PC-3 (cell line): ENCODE data around the gene IFI44L. TPM values are rescaled to one million over a fixed set of nuclear protein-coding genes. Genes with fewer than 3 reads are reported as not detected.

Experiments
- ATAC-seq: fragments of 200-7000 bp; cut with Tn5 transposase; 2 replicates; pipeline ENCODE4 v1.9.1; 2020; ENCODE audit warnings: mild to moderate bottlenecking, moderate library complexity
- BruUV-seq: library from RNA; stranded (reverse); fragments of 400-500 nt; replicated peaks from 2 replicates; lab custom pipeline; 2021; lab: Mats Ljungman, UMichigan
- CTCF ChIA-PET: fragments of 300-600 bp; sonication (Branson Sonifier 250); formaldehyde crosslinking; loops from one replicate; lab custom pipeline; 2022; ENCODE audit warnings: antibody characterized with exemption; lab: Charles Lee
- POLR2A ChIA-PET: fragments of 300-600 bp; sonication (Branson Sonifier 250); formaldehyde crosslinking; loops from one replicate; lab custom pipeline; 2022; ENCODE audit warnings: antibody characterized with exemption; ENCODE audit not compliant: unreplicated experiment; lab: Charles Lee
- DNase-seq: peaks from one replicate; pipeline ENCODE4 v3.0.0-alpha.2; 2015
- H2AFZ ChIP-seq: fragments of 300-600 bp; sonication (generic); 2 replicates; pipeline ENCODE4 v1.6.0; 2016; ENCODE audit warnings: antibody characterized with exemption, low read length
- H3F3A ChIP-seq: fragments of 300-600 bp; sonication (generic); one replicate; pipeline ENCODE4 v1.6.0; 2017; ENCODE audit warnings: antibody characterized with exemption, low read length, control low read depth, mild to moderate bottlenecking; ENCODE audit not compliant: unreplicated experiment
- H3K27ac ChIP-seq: fragments of 300-600 bp; sonication (generic); 2 replicates; pipeline ENCODE4 v1.5.1; 2016; ENCODE audit warnings: mild to moderate bottlenecking, low read length
- H3K27me3 ChIP-seq: fragments of 300-600 bp; sonication (generic); 2 replicates; pipeline ENCODE4 v1.6.1; 2016; ENCODE audit warnings: low read length, mixed read lengths
- H3K36me3 ChIP-seq: fragments of 300-600 bp; sonication (generic); 2 replicates; pipeline ENCODE4 v1.6.1; 2016; ENCODE audit warnings: low read depth, mixed run types, low read length, mixed read lengths
- H3K4me1 ChIP-seq: fragments of 300-600 bp; sonication (generic); 2 replicates; pipeline ENCODE4 v1.5.1; 2016; ENCODE audit warnings: low read length; ENCODE audit not compliant: insufficient read depth
- H3K4me2 ChIP-seq: fragments of 300-600 bp; sonication (generic); 2 replicates; pipeline ENCODE4 v1.6.0; 2016; ENCODE audit warnings: low read length
- H3K4me3 ChIP-seq: fragments of 300-600 bp; sonication (generic); 2 replicates; pipeline ENCODE4 v1.5.1; 2016; ENCODE audit warnings: mild to moderate bottlenecking, low read length, mixed read lengths
- H3K79me2 ChIP-seq: fragments of 300-600 bp; sonication (generic); 2 replicates; pipeline ENCODE4 v1.6.1; 2017; ENCODE audit warnings: low read length, mixed read lengths
- H3K9ac ChIP-seq: fragments of 300-600 bp; sonication (generic); 2 replicates; pipeline ENCODE4 v1.6.0; 2016; ENCODE audit warnings: mild to moderate bottlenecking, low read length
- H3K9me2 ChIP-seq: fragments of 300-600 bp; sonication (generic); replicated peaks from 2 replicates; pipeline ENCODE4 v1.6.1; 2016; ENCODE audit warnings: mixed run types, low read length, mixed read lengths
- H3K9me3 ChIP-seq: fragments of 300-600 bp; sonication (generic); 2 replicates; pipeline ENCODE4 v1.6.1; 2016; ENCODE audit warnings: low read length, mixed read lengths
- H4K20me1 ChIP-seq: fragments of 300-600 bp; sonication (generic); 2 replicates; pipeline ENCODE4 v1.6.1; 2016; ENCODE audit warnings: low read length, mixed read lengths
- CTCF ChIP-seq: fragments of 300-600 bp; sonication (generic); conservative IDR thresholded peaks from 2 replicates; pipeline ENCODE4 v1.5.1; 2017; ENCODE audit warnings: antibody characterized with exemption, low read depth, mild to moderate bottlenecking, low read length
- EZH2 ChIP-seq: fragments of 300-600 bp; sonication (generic); IDR thresholded peaks from one replicate; pipeline ENCODE4 v1.6.1; 2017; ENCODE audit warnings: antibody characterized with exemption, mild to moderate bottlenecking, low read length; ENCODE audit not compliant: unreplicated experiment
- EZH2phosphoT487 ChIP-seq: fragments of 300-600 bp; sonication (generic); IDR thresholded peaks from 2 replicates; pipeline ENCODE4 v1.6.1; 2018; ENCODE audit warnings: mild to moderate bottlenecking, antibody characterized with exemption, low read length, borderline replicate concordance
- intact Hi-C: fragments of 100-400 bp; cut with micrococcal nuclease; formaldehyde crosslinking; loops from 2 replicates; pipeline ENCODE4 v1.9.0; 2023
- total RNA-seq: library from RNA; depleted of rRNA; stranded (reverse); fragments of >200 nt; gene quantifications from 2 replicates; pipeline ENCODE4 v1.2.3, GENCODE V29; 2014

IFI44L gene
- total RNA-seq, 1 experiment from 2014 or later, result 5.5 TPM

DNA sequence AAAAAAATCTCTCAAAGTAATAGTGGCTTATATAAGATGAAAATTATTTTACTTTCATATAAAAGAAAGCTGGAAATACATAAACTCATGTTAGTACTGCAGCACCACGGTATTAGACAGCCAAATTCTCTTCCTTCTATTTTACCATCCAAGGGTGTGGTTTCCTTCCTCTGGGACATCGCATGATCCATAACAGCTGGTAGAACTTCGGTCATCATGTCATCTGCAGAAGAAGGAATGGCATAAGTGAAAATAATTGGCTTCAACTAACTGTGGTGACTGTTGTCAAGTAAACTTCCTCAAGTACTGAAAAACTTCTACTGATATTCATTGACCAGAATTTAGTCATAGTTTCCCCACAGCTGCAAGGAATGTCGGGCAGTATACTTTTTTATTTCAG, 28.3 kb upstream of the IFI44L start:
- no peak overlapping the region for H3K9ac ChIP-seq
- TF ChIP-seq EZH2phosphoT487 (no peak), EZH2 (no peak), CTCF (no peak)
- POLR2A ChIA-PET, result no interaction called here
- H3F3A ChIP-seq, result no peaks in the 10 kb centered on the region
- no peaks in the 10 kb centered on the region for H3K4me1 ChIP-seq
- H3K27me3 ChIP-seq, result no peaks in the 10 kb centered on the region
- H3K4me2 ChIP-seq, result no peak overlapping the region
- no peak overlapping the region for H3K27ac ChIP-seq
- no peak for DNase-seq
- no peaks in the 10 kb centered on the region for H4K20me1 ChIP-seq
- peaks cover 8% of the 10 kb centered on the region for H3K9me3 ChIP-seq
- H3K4me3 ChIP-seq, result no peak overlapping the region
- no peak overlapping the region for H2AFZ ChIP-seq
- no TSS peak for BruUV-seq
- H3K79me2 ChIP-seq, result no peaks in the 10 kb centered on the region
- ATAC-seq, result no peak
- no peaks in the 10 kb centered on the region for H3K9me2 ChIP-seq
- CTCF ChIA-PET, result no interaction called here
- intact Hi-C loops, result no loop called here
- no peaks in the 10 kb centered on the region for H3K36me3 ChIP-seq

DNA sequence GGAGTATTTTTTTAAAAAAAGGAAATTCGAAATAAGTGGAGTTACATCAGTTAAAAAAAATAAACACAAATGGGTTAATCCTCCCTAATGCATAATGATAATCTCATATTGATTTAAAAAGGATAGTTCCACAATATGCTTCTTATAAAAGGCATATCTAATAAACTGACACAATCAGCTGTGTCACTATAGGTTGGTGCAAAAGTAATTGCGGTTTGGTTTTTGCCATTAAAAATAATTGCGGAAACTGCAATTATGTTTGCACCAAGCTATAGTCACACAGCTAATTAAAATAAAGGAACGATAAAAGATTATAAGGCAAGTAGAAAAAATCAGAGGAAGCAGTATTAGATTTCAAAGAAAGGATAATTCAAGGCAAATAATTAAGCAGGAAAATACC, 21.0 kb upstream of the IFI44L start:
- Histone ChIP-seq H3K4me2 (no peak overlapping the region), H3K4me1 (no peaks in the 10 kb centered on the region), H3K9me2 (no peaks in the 10 kb centered on the region), H3K79me2 (no peaks in the 10 kb centered on the region), H3K9ac (no peak overlapping the region), H3K36me3 (no peaks in the 10 kb centered on the region), H4K20me1 (no peaks in the 10 kb centered on the region), H3K9me3 (peaks cover 7% of the 10 kb centered on the region), H3F3A (no peaks in the 10 kb centered on the region), H2AFZ (no peak overlapping the region), H3K4me3 (no peak overlapping the region), H3K27me3 (no peaks in the 10 kb centered on the region), H3K27ac (no peak overlapping the region)
- ATAC-seq (no peak), DNase-seq (no peak)
- BruUV-seq, result no TSS peak
- TF ChIP-seq EZH2phosphoT487, result no peak
- TF ChIP-seq EZH2, result no peak
- TF ChIP-seq CTCF, result no peak
- ChIA-PET POLR2A (no interaction called here), CTCF (no interaction called here)
- intact Hi-C loops, result no loop called here

DNA sequence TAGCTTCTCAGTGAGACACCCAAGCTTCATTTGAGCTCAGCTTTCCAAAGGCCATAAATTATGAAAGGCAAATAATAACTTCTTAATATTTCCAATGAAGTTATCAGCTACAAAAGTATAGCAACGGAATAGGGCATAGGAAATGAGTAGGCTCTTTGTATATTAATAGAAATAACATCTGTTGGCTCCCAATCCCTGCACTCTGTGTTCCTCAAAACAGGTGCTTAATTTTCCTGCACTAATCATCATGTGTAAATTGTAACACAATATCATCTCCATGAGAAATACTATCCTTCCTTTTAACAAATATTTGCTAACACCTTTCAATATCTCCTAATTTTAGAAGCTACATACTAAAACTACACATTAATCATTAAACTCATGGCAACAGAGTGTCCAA, 19.2 kb upstream of the IFI44L start:
- Histone ChIP-seq H3K36me3 (no peaks in the 10 kb centered on the region), H2AFZ (no peak overlapping the region), H3K27me3 (no peaks in the 10 kb centered on the region), H3K4me3 (no peak overlapping the region), H3K4me1 (peaks cover 3% of the 10 kb centered on the region), H3K27ac (no peak overlapping the region), H3K9me2 (no peaks in the 10 kb centered on the region), H3F3A (no peaks in the 10 kb centered on the region), H3K9me3 (no peaks in the 10 kb centered on the region), H3K79me2 (no peaks in the 10 kb centered on the region), H3K4me2 (no peak overlapping the region), H4K20me1 (no peaks in the 10 kb centered on the region), H3K9ac (no peak overlapping the region)
- ATAC-seq (no peak), DNase-seq (no peak)
- intact Hi-C loops, result no loop called here
- BruUV-seq, result no TSS peak
- POLR2A ChIA-PET, result no interaction called here
- TF ChIP-seq CTCF (no peak), EZH2phosphoT487 (no peak), EZH2 (no peak)
- CTCF ChIA-PET, result no interaction called here
